ENCODE data around the gene IQSEC2.
A peak's percentile ranks its signal among the peaks of the same experiment; 100 is the strongest.

Gene IQSEC2

GRCh38 chrX:53286171-53286570, 4.8 kb upstream of the IQSEC2 start:
- no peak for DNase-seq
- Histone ChIP-seq H3K27me3 (ENCODE audit: insufficient read depth, low read depth, severe bottlenecking) (peaks cover 9% of the 10 kb centered on the region), H3K27ac (no peak overlapping the region), H3K9me3 (ENCODE audit: severe bottlenecking) (no peaks in the 10 kb centered on the region), H3K36me3 (no peaks in the 10 kb centered on the region), H3K4me3 (ENCODE audit: low read depth, low read length) (no peak overlapping the region)
- no peak for TF ChIP-seq CTCF (IDR thresholded peaks at IDR 0.05; ENCODE audit: low read depth, low read length)

- TF ChIP-seq CTCF (IDR thresholded peaks at IDR 0.05; ENCODE audit: low read depth, low read length): no peak
- no peak overlapping the region for H3K4me3 ChIP-seq (ENCODE audit: low read depth, low read length)
- H3K36me3 ChIP-seq: no peaks in the 10 kb centered on the region
- H3K27me3 ChIP-seq (ENCODE audit: insufficient read depth, low read depth, severe bottlenecking): peaks cover 9% of the 10 kb centered on the region
- H3K9me3 ChIP-seq (ENCODE audit: severe bottlenecking): no peaks in the 10 kb centered on the region
- no peak for DNase-seq
- H3K27ac ChIP-seq: no peak overlapping the region
Measured at GRCh38 chrX:53285591-53285990, 4.2 kb upstream of the IQSEC2 start.

GRCh38 chrX:53284684-53285447, 3.5 kb upstream of the IQSEC2 start:
- Histone ChIP-seq H3K27me3 (ENCODE audit: insufficient read depth, low read depth, severe bottlenecking) (peaks cover 9% of the 10 kb centered on the region), H3K27ac (no peak overlapping the region), H3K9me3 (ENCODE audit: severe bottlenecking) (no peaks in the 10 kb centered on the region), H3K36me3 (no peaks in the 10 kb centered on the region), H3K4me3 (ENCODE audit: low read depth, low read length) (no peak overlapping the region)
- peak; percentile 96 for TF ChIP-seq CTCF (IDR thresholded peaks at IDR 0.05; ENCODE audit: low read depth, low read length)
- peak; percentile 66 for DNase-seq

GRCh38 chrX:53283567-53283966, 2.2 kb upstream of the IQSEC2 start:
- Histone ChIP-seq H3K9me3 (ENCODE audit: severe bottlenecking) (no peaks in the 10 kb centered on the region), H3K36me3 (no peaks in the 10 kb centered on the region), H3K27ac (no peak overlapping the region), H3K4me3 (ENCODE audit: low read depth, low read length) (no peak overlapping the region), H3K27me3 (ENCODE audit: insufficient read depth, low read depth, severe bottlenecking) (peaks cover 2% of the 10 kb centered on the region)
- TF ChIP-seq CTCF (IDR thresholded peaks at IDR 0.05; ENCODE audit: low read depth, low read length): no peak
- no peak for DNase-seq

GRCh38 chrX:53283099-53283498, 1.7 kb upstream of the IQSEC2 start:
- Histone ChIP-seq H3K36me3 (no peaks in the 10 kb centered on the region), H3K9me3 (ENCODE audit: severe bottlenecking) (no peaks in the 10 kb centered on the region), H3K27ac (no peak overlapping the region), H3K27me3 (ENCODE audit: insufficient read depth, low read depth, severe bottlenecking) (peaks cover 2% of the 10 kb centered on the region), H3K4me3 (ENCODE audit: low read depth, low read length) (no peak overlapping the region)
- DNase-seq: no peak
- no peak for TF ChIP-seq CTCF (IDR thresholded peaks at IDR 0.05; ENCODE audit: low read depth, low read length)

Measured in WERI-Rb-1 (cell line).